Measurements from ENCODE around the gene TANGO6.
A peak's percentile ranks its signal among the peaks of the same experiment; 100 is the strongest.

Gene TANGO6

GRCh38 chr16:69088684-69089083 lies 245.4 kb downstream of the TANGO6 start:
- H3K4me3 ChIP-seq (ENCODE audit: low read depth, low read length): no peak overlapping the region

DNA sequence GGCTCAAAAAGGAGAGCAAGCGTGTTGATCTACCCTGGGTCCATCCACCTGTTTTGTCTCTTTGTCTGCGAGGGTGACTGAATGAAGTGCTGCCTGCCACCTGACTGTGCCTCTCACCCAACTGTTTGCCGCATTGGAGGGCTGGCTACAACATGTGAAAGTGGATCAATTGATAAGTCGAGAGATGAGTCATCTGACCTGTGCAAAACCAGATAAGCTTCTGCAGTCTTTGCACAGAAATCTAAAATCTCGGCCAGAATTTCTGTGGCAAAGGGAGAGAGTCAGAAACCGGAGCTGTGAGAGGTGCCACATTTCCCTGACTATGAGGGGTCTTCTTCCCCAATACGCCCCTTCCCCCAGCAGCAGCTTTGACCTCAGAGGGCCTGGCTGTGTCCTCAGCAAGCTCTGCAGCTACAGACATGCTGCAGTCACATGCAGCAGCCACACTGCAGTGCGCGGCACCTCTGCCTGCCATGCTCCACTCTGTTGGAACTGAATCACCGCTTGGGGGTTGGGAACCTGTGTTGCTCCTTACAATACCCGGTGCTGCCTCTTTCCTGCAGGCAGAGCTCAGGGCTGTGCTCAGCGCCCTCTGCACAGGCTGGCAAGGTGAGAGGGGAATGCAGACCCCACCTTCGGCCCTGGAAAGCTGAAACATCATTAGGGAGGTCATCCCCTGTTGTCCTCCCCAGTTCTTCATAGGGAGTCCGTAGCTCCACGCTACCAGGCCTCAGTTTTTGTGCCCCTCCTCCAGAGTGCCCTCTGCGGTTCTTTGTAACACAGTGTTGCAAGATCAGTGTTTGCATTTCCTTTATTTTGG lies 246.0 kb downstream of the TANGO6 start:
- H3K4me3 ChIP-seq (ENCODE audit: low read depth, low read length): no peak overlapping the region

- no peak overlapping the region for H3K4me3 ChIP-seq (ENCODE audit: low read depth, low read length)
These were observed 250.6 kb downstream of the TANGO6 start for GRCh38 chr16:69093974-69094373.

DNA sequence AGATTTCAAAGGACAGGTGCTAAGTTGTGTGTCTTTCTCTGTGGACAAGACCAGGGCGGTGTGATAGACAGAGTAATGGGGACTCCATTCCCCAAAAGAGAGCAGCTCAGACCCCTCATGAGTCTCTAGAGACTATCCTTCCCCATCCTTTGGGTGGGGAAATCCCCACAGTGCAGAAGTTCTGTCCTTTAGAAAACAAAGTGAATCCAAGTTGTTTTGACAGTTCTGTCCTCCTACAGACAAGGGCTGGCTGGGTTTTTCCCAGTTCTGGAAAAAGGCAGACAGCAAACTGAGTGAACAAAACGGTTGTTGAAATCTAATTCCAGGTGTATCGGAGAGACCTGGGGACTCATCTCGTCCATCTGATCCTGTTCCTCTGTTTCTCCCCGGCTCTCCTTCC lies 251.2 kb downstream of the TANGO6 start:
- H3K4me3 ChIP-seq (ENCODE audit: low read depth, low read length): no peak overlapping the region

DNA sequence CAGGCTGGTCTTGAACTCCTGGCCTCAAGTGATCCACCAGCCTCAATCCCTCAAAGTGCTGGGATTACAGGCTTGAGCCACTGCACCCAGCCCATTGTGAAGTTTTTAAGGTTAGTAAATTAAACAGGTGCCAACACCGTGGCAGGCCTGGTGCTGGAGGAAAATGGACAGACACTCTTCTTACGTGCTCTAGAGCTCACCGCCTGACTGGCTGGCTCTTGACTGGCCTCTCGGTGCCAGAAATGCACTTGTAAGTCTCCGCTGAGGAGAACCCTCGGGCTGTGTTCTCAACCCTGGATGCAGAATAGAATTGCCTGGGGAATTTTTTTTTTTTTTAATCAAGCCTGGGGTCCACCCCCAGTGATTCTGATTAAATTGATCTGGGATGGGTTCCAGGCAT lies 251.9 kb downstream of the TANGO6 start:
- no peak overlapping the region for H3K4me3 ChIP-seq (ENCODE audit: low read depth, low read length)

DNA sequence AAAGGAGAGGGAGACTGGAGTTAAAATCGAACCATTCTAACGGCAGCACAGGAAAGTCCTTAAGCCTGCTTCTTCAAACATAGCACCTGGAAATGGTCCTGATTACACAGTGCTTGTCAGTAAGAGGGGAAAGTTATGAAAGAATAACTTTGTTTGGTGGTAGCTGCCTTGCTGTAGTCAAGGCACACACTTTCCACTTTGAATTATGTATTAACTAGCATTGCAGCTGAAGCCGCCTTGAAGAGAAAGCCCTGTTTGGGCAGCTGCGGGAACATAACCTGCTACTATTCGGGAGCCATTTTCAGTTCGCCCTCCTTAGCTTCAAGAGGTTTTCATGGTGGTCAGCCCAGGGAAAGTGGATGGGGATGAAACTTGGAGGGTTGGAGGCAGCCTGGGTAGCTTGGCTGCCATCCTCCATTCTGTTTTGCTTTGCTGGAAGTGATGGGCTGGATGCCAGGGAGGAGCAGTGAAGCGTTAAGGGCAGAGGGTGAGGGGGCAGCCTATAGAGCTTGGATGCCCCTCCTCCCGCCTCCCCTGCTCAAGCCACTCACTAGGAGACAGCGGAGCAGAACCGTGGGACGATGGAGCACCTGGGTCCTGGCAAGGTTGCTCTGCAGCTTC lies 256.9 kb downstream of the TANGO6 start:
- H3K4me3 ChIP-seq (ENCODE audit: low read depth, low read length): no peak overlapping the region

GRCh38 chr16:69105501-69106361 lies 262.4 kb downstream of the TANGO6 start, which contains the start of gene HAS3:
TSS of gene HAS3 (plus strand) at chr16:69105653. CDS start at chr16:69109396, 3,743 bp downstream.
- H3K4me3 ChIP-seq (ENCODE audit: low read depth, low read length): peak within 1 kb of the TSS; percentile 78

DNA sequence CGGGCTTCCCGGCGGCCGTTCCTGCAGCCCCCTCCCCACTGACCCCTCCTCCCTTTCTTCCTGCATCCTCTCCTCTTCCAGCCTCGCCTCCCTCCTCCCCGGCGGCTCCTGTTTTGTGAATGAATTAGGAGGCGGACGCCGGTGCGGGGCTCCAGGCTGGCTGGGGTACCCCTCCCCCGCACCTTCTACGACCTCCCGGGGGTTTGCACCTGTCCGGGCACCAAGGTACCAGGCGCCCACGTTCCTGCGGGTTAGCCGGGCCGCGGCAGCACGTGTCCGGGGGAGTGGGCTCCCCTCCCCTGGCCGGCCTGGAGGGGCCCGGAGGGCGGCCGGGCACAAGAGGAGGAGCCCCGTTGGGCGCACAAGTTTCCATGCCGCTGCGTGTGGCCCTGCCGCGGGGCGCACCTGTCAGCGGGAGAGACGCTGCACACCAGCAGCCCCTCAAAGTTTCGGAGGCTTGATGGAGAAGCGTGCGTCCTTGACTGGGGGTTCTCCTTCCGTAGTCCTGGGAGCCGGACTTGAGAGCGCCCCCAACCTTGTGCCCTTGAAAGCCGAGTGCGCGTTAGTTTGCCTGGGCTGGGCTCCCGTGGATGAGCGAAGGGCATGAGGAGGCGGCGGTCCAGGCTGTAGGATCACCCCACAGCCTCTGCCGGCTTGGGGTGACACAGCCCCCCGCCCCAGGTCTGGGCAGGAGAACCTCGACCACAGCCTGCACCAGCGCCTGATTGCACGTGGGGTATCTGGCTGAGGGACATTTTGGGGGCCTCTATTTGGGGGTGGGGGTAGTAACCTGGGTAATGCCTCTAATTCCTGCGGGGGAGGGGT lies 263.4 kb downstream of the TANGO6 start:
- H3K4me3 ChIP-seq (ENCODE audit: low read depth, low read length): peak overlapping the region; percentile 78

- H3K4me3 ChIP-seq (ENCODE audit: low read depth, low read length): peak overlapping the region; percentile 78
These were observed 264.1 kb downstream of the TANGO6 start for GRCh38 chr16:69107316-69107962.

- peak overlapping the region; percentile 78 for H3K4me3 ChIP-seq (ENCODE audit: low read depth, low read length)
These were observed 265.0 kb downstream of the TANGO6 start for GRCh38 chr16:69108064-69108904.

DNA sequence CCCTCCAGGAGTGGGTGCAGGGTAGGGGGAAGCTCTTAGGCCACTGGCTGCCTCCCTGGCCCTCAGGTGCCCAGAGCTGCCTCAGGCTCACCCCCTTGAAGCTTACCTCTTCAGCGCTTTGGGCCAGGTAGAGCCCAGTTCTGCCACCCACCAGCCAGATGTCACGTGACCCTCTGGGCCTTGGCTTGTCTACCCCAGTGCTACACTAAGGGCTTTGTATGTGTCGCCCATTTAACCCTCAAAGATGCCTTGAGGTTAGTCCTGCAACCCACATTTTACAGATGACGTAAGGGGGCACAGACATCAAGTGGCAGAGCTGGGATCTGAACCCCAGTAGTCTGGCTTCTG lies 265.5 kb downstream of the TANGO6 start:
- H3K4me3 ChIP-seq (ENCODE audit: low read depth, low read length): no peak overlapping the region

- H3K4me3 ChIP-seq (ENCODE audit: low read depth, low read length): no peak overlapping the region
These were observed 266.3 kb downstream of the TANGO6 start for GRCh38 chr16:69109486-69110270.

DNA sequence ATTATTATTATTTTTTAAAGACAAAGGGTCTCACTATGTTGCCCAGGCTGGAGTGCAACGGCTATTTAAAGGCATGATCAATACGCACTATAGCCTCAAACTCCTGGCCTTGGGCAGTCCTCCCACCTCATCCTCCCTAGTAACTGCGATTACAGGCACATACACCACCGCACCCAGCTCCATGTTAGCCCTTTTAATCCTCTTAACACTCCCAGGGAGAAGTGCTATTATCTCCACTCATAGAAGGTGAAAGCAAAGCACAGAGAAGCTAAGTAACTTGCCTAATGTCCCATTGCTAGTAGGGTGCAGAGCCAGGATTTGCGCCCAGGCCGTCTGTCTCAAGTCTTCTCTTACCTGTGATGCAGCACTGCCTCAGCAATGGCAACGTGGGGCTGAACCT lies 267.1 kb downstream of the TANGO6 start:
- no peak overlapping the region for H3K4me3 ChIP-seq (ENCODE audit: low read depth, low read length)

DNA sequence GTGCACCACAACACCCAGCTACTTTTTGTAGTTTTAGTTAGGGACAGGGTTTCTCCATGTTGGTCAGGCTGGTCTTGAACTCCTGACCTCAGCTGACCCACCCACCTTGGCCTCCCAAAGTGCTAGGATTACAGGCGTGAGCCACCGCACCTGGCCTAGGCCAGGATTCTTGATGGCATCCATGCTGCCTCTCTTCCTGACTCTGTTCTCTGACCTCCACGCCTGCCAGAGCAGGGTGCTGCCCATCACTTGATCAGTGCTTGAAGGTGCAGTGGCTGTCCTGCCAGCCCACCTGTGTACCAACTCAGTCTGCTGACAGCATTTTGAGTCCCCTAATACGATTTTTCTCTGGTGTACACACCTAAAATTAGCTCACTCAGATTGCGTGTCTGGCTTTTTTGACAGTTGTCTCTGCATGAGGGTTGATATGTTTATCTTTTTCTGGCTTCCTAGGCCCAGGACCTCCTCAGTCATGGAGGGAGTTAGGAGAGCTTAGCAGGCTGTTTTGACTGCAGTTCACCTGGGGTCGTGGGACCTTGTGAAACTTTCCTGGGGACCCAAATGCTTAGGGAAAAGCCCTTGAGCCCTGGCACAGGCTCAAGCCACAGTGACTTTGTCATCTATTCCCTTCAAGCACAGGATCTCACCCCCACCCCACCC lies 268.0 kb downstream of the TANGO6 start:
- H3K4me3 ChIP-seq (ENCODE audit: low read depth, low read length): no peak overlapping the region

- no peak overlapping the region for H3K4me3 ChIP-seq (ENCODE audit: low read depth, low read length)
These were observed 268.5 kb downstream of the TANGO6 start for GRCh38 chr16:69111876-69112230.

DNA sequence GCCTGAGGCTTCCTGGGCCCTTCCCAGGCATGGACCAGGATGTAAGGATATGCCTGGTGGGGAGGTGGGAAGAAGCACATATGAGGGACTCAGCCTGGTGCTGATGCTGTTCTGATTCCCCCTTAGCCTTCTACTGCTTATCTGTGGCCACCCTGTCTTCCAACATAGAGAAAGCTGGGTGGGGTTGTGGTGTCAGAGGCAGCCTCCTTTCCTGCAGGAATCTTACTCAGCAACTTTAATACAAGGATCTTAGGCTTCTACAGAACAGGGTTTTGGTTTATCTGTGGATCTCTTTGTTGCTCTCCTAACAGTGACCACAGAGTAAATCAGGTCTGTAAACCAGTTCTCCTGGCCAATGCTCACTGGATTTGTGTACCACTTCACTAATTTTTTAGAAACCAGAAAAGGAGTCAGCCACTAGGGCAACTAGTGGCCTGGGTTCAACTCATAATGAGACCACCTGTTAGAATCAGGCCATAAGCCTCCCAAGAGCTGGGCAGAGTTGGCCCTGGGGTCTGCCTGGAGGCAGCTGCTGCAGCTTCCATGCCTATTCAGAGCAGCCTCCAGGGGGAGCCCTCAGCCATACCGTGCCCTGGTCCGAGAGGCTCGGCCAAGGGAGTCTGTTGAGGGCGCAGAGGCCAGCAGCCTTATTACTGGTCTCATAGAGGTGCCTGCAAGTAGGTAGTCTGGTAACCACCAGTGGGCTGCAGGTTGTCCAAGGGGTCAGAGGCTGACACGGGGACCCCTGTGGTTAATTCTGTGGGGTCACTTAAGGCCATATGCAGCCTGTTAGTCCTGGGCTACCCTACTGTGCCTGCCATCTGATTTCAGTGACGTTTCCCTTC lies 269.2 kb downstream of the TANGO6 start:
- no peak overlapping the region for H3K4me3 ChIP-seq (ENCODE audit: low read depth, low read length)

- H3K4me3 ChIP-seq (ENCODE audit: low read depth, low read length): no peak overlapping the region
These were observed 269.9 kb downstream of the TANGO6 start for GRCh38 chr16:69113216-69113615.
